ENCODE results near the gene CACNA1A.

Gene CACNA1A

GRCh38 chr19:13548131-13548530 is 41.9 kb upstream of the CACNA1A start:
- no peak for DNase-seq
- H3F3A ChIP-seq (ENCODE audit: insufficient read depth, low read length), result no peaks in the 10 kb centered on the region
- H2AFZ ChIP-seq (ENCODE audit: low read length), result no peak overlapping the region
- no peaks in the 10 kb centered on the region for H3K36me3 ChIP-seq (replicated peaks; ENCODE audit: insufficient read depth, low read length)
- no peak overlapping the region for H3K4me3 ChIP-seq (ENCODE audit: low read length)
- H3K4me2 ChIP-seq (ENCODE audit: low read depth, low read length), result no peak overlapping the region
- no peaks in the 10 kb centered on the region for H3K4me1 ChIP-seq (ENCODE audit: low read length)
- H3K9me2 ChIP-seq (replicated peaks; ENCODE audit: insufficient read depth, low read length), result no peaks in the 10 kb centered on the region
- H3K9ac ChIP-seq (ENCODE audit: low read length), result no peak overlapping the region
- no peaks in the 10 kb centered on the region for H3K9me3 ChIP-seq (replicated peaks; ENCODE audit: insufficient read depth, low read length)
- TF ChIP-seq EZH2 (optimal IDR thresholded peaks at IDR 0.05; ENCODE audit: low read depth, low read length) (no peak), CTCF (IDR thresholded peaks at IDR 0.05; ENCODE audit: low read length) (no peak), EZH2phosphoT487 (IDR thresholded peaks at IDR 0.05; ENCODE audit: low read length) (no peak)
- no peaks in the 10 kb centered on the region for H3K79me2 ChIP-seq (ENCODE audit: low read length)
- H4K20me1 ChIP-seq (ENCODE audit: insufficient read depth, low read length), result no peaks in the 10 kb centered on the region
- no peak overlapping the region for H3K27ac ChIP-seq (ENCODE audit: low read length)
- H3K27me3 ChIP-seq (replicated peaks; ENCODE audit: insufficient read depth, low read length), result peaks cover 61% of the 10 kb centered on the region

GRCh38 chr19:13547102-13547501 is 40.8 kb upstream of the CACNA1A start:
- H3K4me2 ChIP-seq (ENCODE audit: low read depth, low read length), result no peak overlapping the region
- H4K20me1 ChIP-seq (ENCODE audit: insufficient read depth, low read length), result no peaks in the 10 kb centered on the region
- no peak overlapping the region for H3K4me3 ChIP-seq (ENCODE audit: low read length)
- H3K36me3 ChIP-seq (replicated peaks; ENCODE audit: insufficient read depth, low read length), result no peaks in the 10 kb centered on the region
- no peak for DNase-seq
- H3K4me1 ChIP-seq (ENCODE audit: low read length), result no peaks in the 10 kb centered on the region
- no peaks in the 10 kb centered on the region for H3K79me2 ChIP-seq (ENCODE audit: low read length)
- TF ChIP-seq CTCF (IDR thresholded peaks at IDR 0.05; ENCODE audit: low read length) (no peak), EZH2phosphoT487 (IDR thresholded peaks at IDR 0.05; ENCODE audit: low read length) (no peak), EZH2 (optimal IDR thresholded peaks at IDR 0.05; ENCODE audit: low read depth, low read length) (no peak)
- H3K9ac ChIP-seq (ENCODE audit: low read length), result no peak overlapping the region
- no peak overlapping the region for H2AFZ ChIP-seq (ENCODE audit: low read length)
- no peaks in the 10 kb centered on the region for H3K9me2 ChIP-seq (replicated peaks; ENCODE audit: insufficient read depth, low read length)
- H3K9me3 ChIP-seq (replicated peaks; ENCODE audit: insufficient read depth, low read length), result no peaks in the 10 kb centered on the region
- H3K27me3 ChIP-seq (replicated peaks; ENCODE audit: insufficient read depth, low read length), result peaks cover 54% of the 10 kb centered on the region
- no peaks in the 10 kb centered on the region for H3F3A ChIP-seq (ENCODE audit: insufficient read depth, low read length)
- no peak overlapping the region for H3K27ac ChIP-seq (ENCODE audit: low read length)

GRCh38 chr19:13544423-13544822 is 38.1 kb upstream of the CACNA1A start:
- Histone ChIP-seq H3K9me3 (replicated peaks; ENCODE audit: insufficient read depth, low read length) (no peaks in the 10 kb centered on the region), H3K9me2 (replicated peaks; ENCODE audit: insufficient read depth, low read length) (no peaks in the 10 kb centered on the region), H3K4me3 (ENCODE audit: low read length) (no peak overlapping the region), H3F3A (ENCODE audit: insufficient read depth, low read length) (no peaks in the 10 kb centered on the region), H3K9ac (ENCODE audit: low read length) (no peak overlapping the region), H3K27ac (ENCODE audit: low read length) (no peak overlapping the region), H3K27me3 (replicated peaks; ENCODE audit: insufficient read depth, low read length) (peaks cover 42% of the 10 kb centered on the region), H3K4me2 (ENCODE audit: low read depth, low read length) (no peak overlapping the region), H3K79me2 (ENCODE audit: low read length) (no peaks in the 10 kb centered on the region), H3K36me3 (replicated peaks; ENCODE audit: insufficient read depth, low read length) (no peaks in the 10 kb centered on the region), H4K20me1 (ENCODE audit: insufficient read depth, low read length) (no peaks in the 10 kb centered on the region), H3K4me1 (ENCODE audit: low read length) (no peaks in the 10 kb centered on the region), H2AFZ (ENCODE audit: low read length) (no peak overlapping the region)
- no peak for DNase-seq
- TF ChIP-seq EZH2 (optimal IDR thresholded peaks at IDR 0.05; ENCODE audit: low read depth, low read length), result no peak

- Histone ChIP-seq H3K79me2 (ENCODE audit: low read length) (no peaks in the 10 kb centered on the region), H3K9ac (ENCODE audit: low read length) (no peak overlapping the region), H3K4me2 (ENCODE audit: low read depth, low read length) (no peak overlapping the region), H3K4me1 (ENCODE audit: low read length) (no peaks in the 10 kb centered on the region), H3K4me3 (ENCODE audit: low read length) (no peak overlapping the region), H3K27ac (ENCODE audit: low read length) (no peak overlapping the region), H3K9me3 (replicated peaks; ENCODE audit: insufficient read depth, low read length) (no peaks in the 10 kb centered on the region), H3K9me2 (replicated peaks; ENCODE audit: insufficient read depth, low read length) (no peaks in the 10 kb centered on the region), H3K36me3 (replicated peaks; ENCODE audit: insufficient read depth, low read length) (no peaks in the 10 kb centered on the region), H3F3A (ENCODE audit: insufficient read depth, low read length) (no peaks in the 10 kb centered on the region), H3K27me3 (replicated peaks; ENCODE audit: insufficient read depth, low read length) (peaks cover 59% of the 10 kb centered on the region), H4K20me1 (ENCODE audit: insufficient read depth, low read length) (no peaks in the 10 kb centered on the region), H2AFZ (ENCODE audit: low read length) (no peak overlapping the region)
- TF ChIP-seq EZH2phosphoT487 (IDR thresholded peaks at IDR 0.05; ENCODE audit: low read length) (no peak), CTCF (IDR thresholded peaks at IDR 0.05; ENCODE audit: low read length) (no peak), EZH2 (optimal IDR thresholded peaks at IDR 0.05; ENCODE audit: low read depth, low read length) (no peak)
- DNase-seq, result no peak
Observed at GRCh38 chr19:13541554-13541953, 35.3 kb upstream of the CACNA1A start.

All from MM.1S (cell line).